Sigmoid colon (tissue), 4 donors: ENCODE data around the gene TMEM14C.

Experiments
- EP300 ChIP-seq, 4 donors: sonication (generic); formaldehyde crosslinking; IDR thresholded peaks; one replicate each; pipeline ENCODE4 v1.6.1; 2017; ENCODE audit warnings: antibody characterized with exemption in 4 of 4
- POLR2A ChIP-seq, 2 donors: fragments of 450-650 bp; IDR thresholded peaks; one replicate each; pipeline ENCODE4 v1.6.1; 2016; ENCODE audit warnings: antibody characterized with exemption in 2 of 2, mild to moderate bottlenecking in 2 of 2, moderate library complexity in 2 of 2
- POLR2AphosphoS5 ChIP-seq, 4 donors: sonication (generic); formaldehyde crosslinking; IDR thresholded peaks; one replicate each; pipeline ENCODE4 v1.6.1; 2017; ENCODE audit warnings: antibody characterized with exemption in 4 of 4
- TF ChIP-seq, protein P1 (sequence below), 4 experiments: fragments of 450-650 bp in 3 of 4; fragments of 200-600 bp in 1 of 4; IDR thresholded peaks; one replicate each; pipeline ENCODE4 v1.5.1; 2016 to 2019; ENCODE audit warnings: antibody characterized with exemption in 4 of 4, mild to moderate bottlenecking in 3 of 4, moderate library complexity in 2 of 4

DNA sequence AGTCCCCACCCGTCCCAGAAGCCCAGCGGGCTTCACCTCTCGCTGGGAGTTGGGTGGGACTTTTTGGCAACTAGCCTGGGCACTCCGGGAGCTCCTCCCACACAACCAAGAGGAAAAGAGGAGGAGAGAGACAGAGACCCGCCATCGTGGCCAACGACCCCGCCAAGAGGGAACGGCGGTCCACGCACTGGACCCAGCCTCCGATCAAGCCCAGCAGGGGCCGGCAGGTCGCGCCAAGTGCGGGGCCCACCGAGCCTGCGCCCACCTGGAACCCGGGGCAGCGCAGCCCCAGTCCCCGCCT, 3.0 kb upstream of the TMEM14C start:
- TF ChIP-seq, protein P1, sequence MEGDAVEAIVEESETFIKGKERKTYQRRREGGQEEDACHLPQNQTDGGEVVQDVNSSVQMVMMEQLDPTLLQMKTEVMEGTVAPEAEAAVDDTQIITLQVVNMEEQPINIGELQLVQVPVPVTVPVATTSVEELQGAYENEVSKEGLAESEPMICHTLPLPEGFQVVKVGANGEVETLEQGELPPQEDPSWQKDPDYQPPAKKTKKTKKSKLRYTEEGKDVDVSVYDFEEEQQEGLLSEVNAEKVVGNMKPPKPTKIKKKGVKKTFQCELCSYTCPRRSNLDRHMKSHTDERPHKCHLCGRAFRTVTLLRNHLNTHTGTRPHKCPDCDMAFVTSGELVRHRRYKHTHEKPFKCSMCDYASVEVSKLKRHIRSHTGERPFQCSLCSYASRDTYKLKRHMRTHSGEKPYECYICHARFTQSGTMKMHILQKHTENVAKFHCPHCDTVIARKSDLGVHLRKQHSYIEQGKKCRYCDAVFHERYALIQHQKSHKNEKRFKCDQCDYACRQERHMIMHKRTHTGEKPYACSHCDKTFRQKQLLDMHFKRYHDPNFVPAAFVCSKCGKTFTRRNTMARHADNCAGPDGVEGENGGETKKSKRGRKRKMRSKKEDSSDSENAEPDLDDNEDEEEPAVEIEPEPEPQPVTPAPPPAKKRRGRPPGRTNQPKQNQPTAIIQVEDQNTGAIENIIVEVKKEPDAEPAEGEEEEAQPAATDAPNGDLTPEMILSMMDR (IDR thresholded peaks at IDR 0.05) = no peak
- TF ChIP-seq EP300 (IDR thresholded peaks at IDR 0.05) (no peak), POLR2AphosphoS5 (IDR thresholded peaks at IDR 0.05) (no peak), POLR2A (IDR thresholded peaks at IDR 0.05) (no peak)
